Measurements from ENCODE around the gene PPL.

- TF ChIP-seq EZH2 (IDR thresholded peaks at IDR 0.05) (no peak), POLR2AphosphoS5 (IDR thresholded peaks at IDR 0.05; ENCODE audit: borderline replicate concordance, low read depth, low read length) (no peak), FOXP2 (optimal IDR thresholded peaks at IDR 0.05; ENCODE audit: control extremely low read depth, extremely low read length, insufficient read depth) (no peak)
Measured at GRCh38 chr16:4868026-4868425, 68.9 kb downstream of the PPL start.

Data from SK-N-MC (cell line).